GM21529 (cell line): Measurements from ENCODE around the gene SKP1.
A peak's percentile ranks its signal among the peaks of the same experiment; 100 is the strongest.
"Not testable (repeated sequence)": the region's sequence is repeated elsewhere in the genome, so short reads cannot be mapped to it uniquely, and the experiment has no call there.

Experiments used
- ATAC-seq: cut with Tn5 transposase; IDR thresholded peaks from one replicate; pipeline ENCODE4 v1.9.1; 2021; ENCODE audit not compliant: unreplicated experiment

Gene SKP1

DNA sequence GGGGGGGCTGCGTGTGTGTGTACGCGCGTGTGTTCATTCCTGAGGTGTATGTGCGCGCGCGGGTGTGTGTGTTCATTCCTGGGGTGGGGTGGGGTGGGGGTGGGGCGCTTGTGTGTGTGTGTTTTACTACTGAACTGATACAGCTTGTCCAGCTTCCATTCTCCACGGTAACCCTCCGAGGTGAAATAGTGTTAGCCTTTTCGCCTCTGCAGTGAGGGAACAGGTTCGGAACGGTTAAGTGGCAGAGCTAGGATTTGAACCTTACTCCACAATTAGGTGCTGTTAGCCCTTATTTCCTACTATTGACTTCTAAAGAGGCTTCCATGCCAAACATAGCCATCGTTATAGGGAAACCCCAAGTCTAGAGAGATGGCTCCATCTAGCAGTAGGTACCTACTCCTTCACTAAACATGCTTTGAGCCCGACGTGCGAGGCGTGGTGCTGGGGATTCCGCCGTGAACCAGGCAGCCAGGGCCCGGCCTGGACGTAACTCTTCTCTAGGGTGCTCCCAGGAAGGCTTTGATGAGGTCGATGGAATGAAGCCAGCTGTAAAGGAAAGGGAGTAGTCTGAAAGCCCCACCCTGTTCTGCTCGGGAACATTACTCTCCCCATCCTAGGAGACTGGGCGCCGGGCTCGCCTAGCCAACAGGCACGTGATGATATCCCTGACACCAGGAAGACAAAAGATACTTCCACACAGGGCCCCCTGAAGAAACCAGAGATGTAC is 782 bp upstream of the SKP1 start:
- ATAC-seq, result no peak

- ATAC-seq, result peak; percentile 14
These were observed 734 bp downstream of the SKP1 start for GRCh38 chr5:134175921-134176510.

- ATAC-seq, result no peak
These were observed 1.6 kb downstream of the SKP1 start for GRCh38 chr5:134174841-134175839.

GRCh38 chr5:134171972-134172371 is 4.8 kb downstream of the SKP1 start:
- no peak for ATAC-seq

DNA sequence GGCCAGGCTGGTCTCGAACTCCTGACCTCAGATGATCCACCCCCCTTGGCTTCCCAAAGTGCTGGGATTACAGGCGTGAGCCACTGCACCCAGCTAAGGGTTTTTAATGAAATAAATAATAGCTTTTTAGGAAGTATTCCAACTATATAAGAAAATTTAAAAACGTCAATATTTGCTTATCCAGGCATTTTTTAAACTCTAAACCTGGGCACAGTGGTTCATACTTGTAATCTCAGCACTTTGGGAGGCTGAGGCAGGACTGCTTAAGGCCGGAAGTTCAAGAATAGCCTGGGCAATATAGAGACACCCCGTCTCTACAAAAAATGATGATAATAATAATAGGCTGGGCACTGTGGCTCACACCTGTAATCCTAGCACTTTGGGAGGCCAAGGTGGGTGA is 14.2 kb downstream of the SKP1 start:
- no peak for ATAC-seq

DNA sequence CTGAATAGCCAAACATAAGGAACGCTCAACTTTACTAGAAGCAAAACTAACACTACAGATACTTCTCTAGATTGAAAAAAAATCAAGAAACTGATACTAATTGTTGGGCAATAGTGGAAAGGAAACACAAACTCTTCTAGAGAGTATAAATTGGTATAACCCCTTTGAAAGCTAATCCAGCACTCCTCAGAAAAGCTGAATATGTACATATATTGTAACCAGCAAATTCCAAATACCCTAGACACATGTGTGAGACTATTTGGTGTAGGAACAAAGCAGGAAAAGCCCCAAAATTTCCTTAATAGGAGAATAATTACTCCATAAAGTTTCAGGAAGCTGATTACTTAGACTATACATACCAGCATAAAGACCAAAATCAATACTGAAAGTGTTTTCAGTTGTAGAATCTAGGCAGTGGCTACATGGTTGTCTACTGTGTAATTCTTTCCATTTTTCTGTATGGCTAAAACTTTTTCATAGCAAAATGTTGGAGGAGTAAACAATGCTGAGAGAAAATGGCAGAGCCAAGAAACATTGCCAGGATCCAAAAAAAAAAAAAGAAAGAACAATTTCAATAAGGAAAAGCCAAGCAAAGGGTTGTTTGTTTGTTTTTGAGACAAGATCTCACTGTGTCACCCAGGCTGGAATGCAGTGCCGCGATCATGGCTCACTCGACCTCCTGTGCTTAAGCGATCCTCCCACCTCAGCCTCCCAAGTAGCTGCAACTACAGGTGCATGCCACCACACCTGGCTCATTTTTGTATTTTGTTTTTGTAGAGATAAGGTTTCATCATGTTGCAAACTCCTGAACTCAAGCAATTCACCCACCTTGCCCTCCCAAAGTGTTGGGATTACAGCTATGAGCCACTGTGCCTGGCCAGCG is 15.0 kb downstream of the SKP1 start:
- no peak for ATAC-seq

GRCh38 chr5:134153657-134154056 is 23.1 kb downstream of the SKP1 start:
- ATAC-seq, result no peak

DNA sequence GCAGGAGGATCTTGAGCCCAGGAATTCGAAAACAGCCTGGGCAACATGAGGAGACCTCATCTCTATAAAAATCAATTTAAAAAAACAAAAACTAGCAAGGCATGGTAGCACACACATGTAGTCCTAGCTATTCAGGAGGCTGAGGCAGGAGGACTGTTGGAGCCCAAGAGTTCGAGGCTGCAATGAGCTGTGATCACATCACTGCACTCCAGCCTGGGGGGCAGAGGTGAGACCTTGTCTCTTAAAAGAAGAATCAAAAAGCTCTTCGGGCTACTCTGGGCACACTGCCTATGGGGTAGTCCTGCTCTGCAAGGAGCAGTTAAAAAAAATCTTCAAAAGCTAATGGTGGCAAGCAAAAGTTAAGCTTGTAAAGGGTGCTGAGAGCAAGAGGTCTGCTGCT is 23.5 kb downstream of the SKP1 start:
- ATAC-seq, result no peak

DNA sequence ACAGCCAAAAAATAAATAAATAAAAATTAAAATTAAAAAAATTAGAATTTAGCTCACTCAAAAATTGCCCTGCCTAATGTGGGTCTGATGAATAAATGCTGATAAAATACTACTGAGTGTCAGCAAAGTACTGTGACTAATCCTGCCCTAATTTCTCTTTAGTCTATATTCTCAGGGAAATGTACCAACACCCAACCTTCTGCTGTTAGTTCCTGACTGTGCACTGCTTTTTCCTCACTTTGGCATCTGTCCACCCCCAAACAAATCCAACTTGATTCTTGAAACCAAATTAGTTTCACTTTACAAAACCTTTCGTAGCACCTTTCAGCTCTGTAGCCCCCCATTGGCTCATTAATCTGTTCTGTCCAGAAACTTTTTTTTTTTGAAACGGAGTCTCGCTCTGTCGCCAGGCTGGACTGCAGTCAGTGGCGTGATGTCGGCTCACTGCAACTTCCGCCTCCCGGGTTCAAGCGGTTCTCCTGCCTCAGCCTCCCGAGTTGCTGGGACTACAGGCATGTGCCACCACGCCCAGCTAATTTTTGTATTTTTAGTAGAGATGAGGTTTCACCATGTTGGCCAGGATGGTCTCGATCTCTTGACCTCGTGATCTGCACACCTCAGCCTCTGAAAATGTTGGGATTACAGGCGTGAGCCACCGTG is 24.4 kb downstream of the SKP1 start:
- ATAC-seq, result not testable (repeated sequence)

- ATAC-seq, result no peak
These were observed 25.0 kb downstream of the SKP1 start for GRCh38 chr5:134151723-134152122.

DNA sequence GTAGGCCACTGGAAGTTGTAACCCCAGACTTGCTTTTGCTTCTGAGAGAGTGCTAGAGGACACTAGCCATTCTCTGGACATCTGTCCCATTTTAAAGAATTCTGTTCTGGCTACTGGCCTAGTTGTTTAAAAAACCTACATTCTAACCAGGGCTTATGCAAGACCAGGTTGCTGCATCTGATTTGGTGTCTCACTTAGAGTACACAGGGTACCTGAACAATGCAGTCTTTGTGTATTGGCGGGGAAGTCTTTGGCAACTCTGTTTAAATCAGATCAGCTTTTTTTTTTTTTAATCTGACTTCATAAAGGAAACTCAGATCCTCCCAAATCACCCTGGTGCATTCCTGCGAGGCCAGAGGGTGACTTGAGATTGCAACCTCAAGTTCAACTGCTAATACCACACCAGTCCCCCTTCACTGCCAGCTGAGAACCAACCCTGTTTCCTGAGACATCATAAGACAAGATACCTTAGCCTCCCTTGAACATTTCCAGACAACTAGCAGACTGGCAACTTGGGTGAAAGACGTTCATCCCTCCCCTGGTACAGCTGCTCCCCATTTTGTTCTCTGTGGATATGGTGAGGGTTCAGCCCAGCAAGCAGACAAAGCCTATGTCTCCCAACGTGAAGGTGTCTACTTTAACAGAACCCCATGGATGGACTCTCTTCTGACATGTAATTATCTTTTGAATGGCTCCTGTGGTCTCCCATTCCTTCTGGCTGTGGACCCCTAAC is 27.0 kb downstream of the SKP1 start:
- ATAC-seq, result no peak

GRCh38 chr5:134148986-134149539 is 27.7 kb downstream of the SKP1 start:
- no peak for ATAC-seq

- no peak for ATAC-seq
These were observed 28.4 kb downstream of the SKP1 start for GRCh38 chr5:134148316-134148715.

DNA sequence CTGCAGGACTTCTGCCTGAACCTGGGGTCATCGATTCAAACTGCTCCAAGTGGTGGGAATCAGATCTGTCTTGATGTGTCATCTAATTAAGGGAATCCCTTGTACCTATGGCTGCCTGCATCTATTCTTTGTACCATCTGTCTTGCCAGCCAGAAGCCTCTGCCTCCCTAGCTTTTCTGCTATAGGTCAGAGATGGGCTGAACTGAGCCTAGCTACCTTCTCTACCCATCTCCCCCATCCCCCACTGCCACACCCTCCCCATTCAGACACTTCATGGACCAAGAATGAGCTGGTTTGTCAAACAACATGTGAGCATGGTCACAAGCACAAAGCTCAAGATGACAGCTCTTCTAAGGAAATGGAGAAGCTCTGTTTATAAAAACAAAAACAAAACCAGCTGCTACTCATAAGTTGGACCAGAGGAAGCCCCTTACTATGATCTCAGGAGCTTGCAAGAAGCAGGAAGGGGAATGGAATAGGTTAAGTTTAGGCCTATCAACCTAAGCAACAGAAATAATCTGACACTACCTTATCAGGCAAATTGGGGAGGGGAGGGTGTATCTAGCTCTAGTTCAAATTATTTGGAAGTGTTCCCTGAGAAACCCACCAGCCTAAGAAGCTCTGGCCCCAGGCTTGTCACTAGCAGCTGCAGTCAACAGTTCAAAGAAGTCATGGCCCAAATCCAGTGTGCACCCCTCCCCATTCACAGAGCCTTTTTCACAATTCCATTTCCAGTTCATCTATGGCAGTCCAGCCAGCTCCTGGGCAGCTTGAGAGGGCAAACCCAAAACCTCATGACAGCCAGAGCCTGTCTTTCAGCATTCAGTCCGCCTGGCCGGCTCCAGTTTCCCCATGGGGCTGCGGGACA is 29.9 kb downstream of the SKP1 start:
- ATAC-seq, result no peak

DNA sequence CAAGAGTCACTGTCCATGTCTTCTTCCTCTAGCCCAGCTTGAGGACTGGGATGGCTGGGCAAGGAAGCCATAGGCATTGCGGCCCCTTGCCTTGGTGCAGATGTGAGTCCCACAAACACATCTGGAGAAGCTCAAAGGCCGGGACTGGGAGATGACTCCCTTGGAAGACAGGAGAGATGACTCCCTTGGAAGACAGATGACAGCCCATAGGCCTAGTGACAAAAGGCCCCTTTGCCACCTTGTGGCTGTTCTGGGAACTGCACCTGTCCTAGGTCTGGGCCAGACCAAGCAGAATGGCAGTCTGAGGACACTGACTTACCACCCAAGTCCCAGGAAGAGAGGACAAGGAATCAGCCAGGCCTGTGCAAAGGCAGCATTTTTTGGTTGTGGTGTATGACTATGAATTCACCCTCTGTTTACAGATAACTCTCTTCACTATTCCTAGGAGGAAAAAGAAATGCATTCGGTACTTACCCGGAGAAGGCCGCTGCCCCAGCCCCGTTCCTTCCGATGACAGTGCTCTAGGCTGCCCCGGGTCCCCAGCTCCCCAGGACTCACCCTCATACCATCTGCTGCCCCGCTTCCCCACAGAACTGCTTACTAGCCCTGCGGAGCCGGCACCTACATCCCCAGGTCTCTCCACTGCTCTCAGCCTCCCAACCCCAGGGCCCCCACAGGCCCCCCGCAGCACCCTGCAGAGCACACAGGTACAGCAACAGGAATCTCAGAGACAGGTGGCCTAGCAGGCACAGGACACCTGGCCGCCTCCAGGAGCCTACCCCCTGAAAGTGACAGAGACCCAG is 30.8 kb downstream of the SKP1 start:
- peak; percentile 62 for ATAC-seq

DNA sequence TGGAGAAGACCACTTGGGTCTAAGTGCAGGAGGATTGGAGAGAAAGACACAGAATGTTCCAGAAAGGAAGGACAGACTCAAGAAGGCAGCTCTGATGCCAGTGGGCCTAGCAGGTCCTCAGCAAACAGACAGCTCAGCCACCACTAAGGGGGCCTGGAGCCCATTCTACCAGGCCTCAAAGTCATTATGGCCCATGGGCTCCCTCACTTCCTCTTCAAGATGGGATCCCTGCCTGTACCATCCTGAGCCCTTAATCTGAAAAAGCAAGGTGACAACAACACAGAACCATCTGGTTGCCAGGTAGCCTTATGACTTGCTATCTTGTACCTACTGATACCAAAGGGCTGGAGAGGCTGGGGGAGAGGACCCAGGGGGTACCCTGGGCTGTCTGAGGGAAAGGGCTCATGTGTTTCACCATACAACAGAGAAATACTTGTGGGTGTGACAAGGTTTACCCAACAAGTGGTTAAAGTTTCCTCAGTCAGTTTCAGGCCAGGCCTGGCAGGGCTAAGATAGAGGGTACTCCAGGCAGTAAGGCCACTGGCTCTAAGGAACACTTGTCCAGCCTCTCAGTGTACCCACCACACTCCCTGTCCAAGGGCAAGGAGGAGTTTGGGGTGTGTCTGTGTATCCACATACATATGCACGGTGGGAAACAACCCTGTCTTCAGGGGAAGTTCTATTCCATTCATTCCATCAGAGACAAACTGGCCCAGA is 31.6 kb downstream of the SKP1 start:
- ATAC-seq, result no peak
